ENCODE results near the gene ZAR1L. TPM values are rescaled to one million over a fixed set of nuclear protein-coding genes. Genes with fewer than 3 reads are reported as not detected.

Gene ZAR1L
- total RNA-seq, 1 donor = not detected

DNA sequence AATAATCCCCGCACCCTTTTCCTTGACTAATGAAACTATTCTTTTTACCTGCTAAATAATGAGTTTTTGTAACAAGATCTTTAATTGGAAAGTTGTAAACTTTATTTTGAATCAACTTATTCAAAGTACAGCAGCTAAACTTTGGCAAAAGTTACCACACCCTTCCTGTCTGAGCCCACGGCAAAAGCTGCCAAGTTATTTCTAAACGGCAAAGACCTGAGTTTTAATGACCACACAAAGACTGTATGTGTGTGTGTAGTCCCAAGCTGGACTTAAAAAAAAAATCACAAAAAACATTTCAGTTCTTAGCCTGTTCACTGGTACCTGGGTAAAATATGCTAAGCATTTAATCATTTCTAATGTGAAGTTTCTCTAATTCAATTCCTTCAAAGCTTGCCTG, 60.7 kb downstream of the ZAR1L start:
- no peak for DNase-seq (ENCODE audit: insufficient read length, low spot score, missing footprints)
- no peaks in the 10 kb centered on the region for H3K27me3 ChIP-seq (ENCODE audit: insufficient read depth, low read length)
- H3K9me3 ChIP-seq (ENCODE audit: low read depth, low read length) = no peaks in the 10 kb centered on the region
- H3K27ac ChIP-seq (ENCODE audit: low read depth, low read length) = no peak overlapping the region
- H4K20me1 ChIP-seq (ENCODE audit: insufficient read depth, low read length) = no peaks in the 10 kb centered on the region
- H2AFZ ChIP-seq (ENCODE audit: low read length) = no peak overlapping the region
- H3K36me3 ChIP-seq (ENCODE audit: insufficient read depth, low read length) = no peaks in the 10 kb centered on the region
- H3K79me2 ChIP-seq (ENCODE audit: insufficient read depth, low read length) = no peaks in the 10 kb centered on the region
- no peak overlapping the region for H3K4me3 ChIP-seq (ENCODE audit: insufficient read depth, low read length)
- no peak for TF ChIP-seq CTCF (IDR thresholded peaks at IDR 0.05; ENCODE audit: extremely low read depth, low read depth, low read length)
- H3K4me2 ChIP-seq (ENCODE audit: insufficient read depth, low read length) = no peak overlapping the region
- no peaks in the 10 kb centered on the region for H3K4me1 ChIP-seq (ENCODE audit: insufficient read depth, low read length)

DNA sequence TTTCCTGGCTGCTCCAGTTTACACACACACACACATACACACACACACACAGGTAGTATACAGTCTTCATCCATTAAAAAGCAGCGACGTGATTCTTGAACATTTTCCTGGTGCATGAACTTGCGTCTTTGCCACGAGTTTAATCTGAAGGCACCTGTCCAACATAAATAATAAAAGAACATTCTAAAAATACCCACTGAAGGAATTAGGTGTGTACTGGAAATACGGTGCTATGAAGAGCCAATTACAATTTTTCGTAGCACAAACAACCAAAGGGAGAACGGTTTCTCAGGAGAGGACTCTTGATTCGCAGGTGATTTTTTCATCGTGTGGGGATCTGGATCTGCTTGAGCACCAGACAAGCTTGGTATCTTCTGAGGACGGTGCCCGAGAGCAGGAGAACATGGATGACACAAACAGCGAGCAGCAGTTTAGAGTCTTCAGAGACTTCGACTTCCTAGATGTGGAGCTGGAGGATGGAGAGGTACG, 61.2 kb downstream of the ZAR1L start:
- DNase-seq (ENCODE audit: insufficient read length, low spot score, missing footprints) = no peak
- H3K4me2 ChIP-seq (ENCODE audit: insufficient read depth, low read length) = no peak overlapping the region
- H2AFZ ChIP-seq (ENCODE audit: low read length) = no peak overlapping the region

More for the DNA sequence above, 61.2 kb downstream of the ZAR1L start:
- H3K4me1 ChIP-seq (ENCODE audit: insufficient read depth, low read length) = no peaks in the 10 kb centered on the region
- H3K27ac ChIP-seq (ENCODE audit: low read depth, low read length) = no peak overlapping the region
- H3K36me3 ChIP-seq (ENCODE audit: insufficient read depth, low read length) = no peaks in the 10 kb centered on the region
- no peak for TF ChIP-seq CTCF (IDR thresholded peaks at IDR 0.05; ENCODE audit: extremely low read depth, low read depth, low read length)
- no peaks in the 10 kb centered on the region for H3K79me2 ChIP-seq (ENCODE audit: insufficient read depth, low read length)
- no peak overlapping the region for H3K4me3 ChIP-seq (ENCODE audit: insufficient read depth, low read length)
- H4K20me1 ChIP-seq (ENCODE audit: insufficient read depth, low read length) = no peaks in the 10 kb centered on the region
- H3K9me3 ChIP-seq (ENCODE audit: low read depth, low read length) = no peaks in the 10 kb centered on the region
- H3K27me3 ChIP-seq (ENCODE audit: insufficient read depth, low read length) = no peaks in the 10 kb centered on the region

Other genes starting within 250 kb of the ZAR1L start
- gene BRCA2, start 145 bp upstream of the ZAR1L start, total RNA-seq = 4.7 and 6.5 TPM in 2 replicates
- 11.2 and 14.4 TPM in 2 replicates for gene N4BP2L1, start 112.8 kb upstream of the ZAR1L start, total RNA-seq
- gene N4BP2L2, start 223.4 kb upstream of the ZAR1L start, total RNA-seq = 178 and 183 TPM in 2 replicates